HUES6 (cell line): ENCODE data around the gene SFMBT2.

Experiments
- H3K27ac ChIP-seq: 2 replicates; pipeline ENCODE4 v1.7.0; 2013; ENCODE audit warnings: low read depth, mild to moderate bottlenecking, low read length, inconsistent platforms
- H3K27me3 ChIP-seq: 2 replicates; pipeline ENCODE4 v1.6.1; 2013; ENCODE audit warnings: low read length; ENCODE audit not compliant: control insufficient read depth, insufficient read depth
- H3K36me3 ChIP-seq: 2 replicates; pipeline ENCODE4 v1.6.1; 2013; ENCODE audit warnings: low read length; ENCODE audit not compliant: control insufficient read depth, insufficient read depth
- H3K4me1 ChIP-seq: 2 replicates; pipeline ENCODE4 v1.6.1; 2013; ENCODE audit warnings: low read length; ENCODE audit not compliant: control insufficient read depth, insufficient read depth
- H3K4me3 ChIP-seq: 2 replicates; pipeline ENCODE4 v1.5.1; 2013; ENCODE audit warnings: low read depth, low read length
- H3K9ac ChIP-seq: one replicate; pipeline ENCODE4 v1.6.1; 2013; ENCODE audit warnings: mild to moderate bottlenecking, low read length
- H3K9me3 ChIP-seq: 2 replicates; pipeline ENCODE4 v1.6.1; 2013; ENCODE audit warnings: low read depth, low read length; ENCODE audit not compliant: control insufficient read depth, insufficient read depth

SFMBT2 gene

GRCh38 chr10:7133278-7133677 is 277.6 kb downstream of the SFMBT2 start:
- no peaks in the 10 kb centered on the region for H3K4me1 ChIP-seq
- 0 out of 2 replicates have a peak, but pooled peaks cover 3% of the 10 kb centered on the region for H3K9me3 ChIP-seq
- no peak overlapping the region for H3K9ac ChIP-seq
- no peaks in the 10 kb centered on the region for H3K36me3 ChIP-seq
- no peaks in the 10 kb centered on the region; the same call in 1 of the 2 replicates for H3K27me3 ChIP-seq
- H3K4me3 ChIP-seq, result no peak overlapping the region
- H3K27ac ChIP-seq, result no peak overlapping the region

- Histone ChIP-seq H3K36me3 (no peaks in the 10 kb centered on the region), H3K4me1 (no peaks in the 10 kb centered on the region), H3K27me3 (no peaks in the 10 kb centered on the region), H3K27ac (no peak overlapping the region), H3K4me3 (no peak overlapping the region), H3K9me3 (0 out of 2 replicates have a peak, but pooled peaks cover 3% of the 10 kb centered on the region), H3K9ac (no peak overlapping the region)
Observed at GRCh38 chr10:7130191-7130911, 280.5 kb downstream of the SFMBT2 start.

GRCh38 chr10:7123774-7124173 is 287.1 kb downstream of the SFMBT2 start:
- H3K36me3 ChIP-seq, result no peaks in the 10 kb centered on the region
- H3K27ac ChIP-seq, result no peak overlapping the region
- no peaks in the 10 kb centered on the region for H3K27me3 ChIP-seq
- no peaks in the 10 kb centered on the region for H3K4me1 ChIP-seq
- H3K9ac ChIP-seq, result no peak overlapping the region
- no peaks in the 10 kb centered on the region for H3K9me3 ChIP-seq
- no peak overlapping the region for H3K4me3 ChIP-seq

- no peak overlapping the region for H3K9ac ChIP-seq
- no peaks in the 10 kb centered on the region for H3K9me3 ChIP-seq
- no peak overlapping the region for H3K27ac ChIP-seq
Observed at GRCh38 chr10:7122561-7122960, 288.3 kb downstream of the SFMBT2 start.

GRCh38 chr10:7121154-7121797 is 289.6 kb downstream of the SFMBT2 start:
- no peaks in the 10 kb centered on the region for H3K27me3 ChIP-seq
- no peaks in the 10 kb centered on the region for H3K36me3 ChIP-seq
- no peak overlapping the region for H3K27ac ChIP-seq
- H3K4me1 ChIP-seq, result no peaks in the 10 kb centered on the region
- no peaks in the 10 kb centered on the region for H3K9me3 ChIP-seq
- H3K9ac ChIP-seq, result no peak overlapping the region
- H3K4me3 ChIP-seq, result no peak overlapping the region

More at GRCh38 chr10:7122561-7122960, 288.3 kb downstream of the SFMBT2 start:
- H3K4me1 ChIP-seq, result no peaks in the 10 kb centered on the region
- no peak overlapping the region for H3K4me3 ChIP-seq
- no peaks in the 10 kb centered on the region for H3K36me3 ChIP-seq
- H3K27me3 ChIP-seq, result no peaks in the 10 kb centered on the region

- H3K36me3 ChIP-seq, result no peaks in the 10 kb centered on the region
- no peaks in the 10 kb centered on the region for H3K9me3 ChIP-seq
- H3K9ac ChIP-seq, result no peak overlapping the region
- H3K4me3 ChIP-seq, result no peak overlapping the region
- no peak overlapping the region for H3K27ac ChIP-seq
- H3K27me3 ChIP-seq, result no peaks in the 10 kb centered on the region
- no peaks in the 10 kb centered on the region for H3K4me1 ChIP-seq
Observed at GRCh38 chr10:7119325-7120015, 291.4 kb downstream of the SFMBT2 start.

GRCh38 chr10:7117806-7118674 is 292.8 kb downstream of the SFMBT2 start:
- no peaks in the 10 kb centered on the region for H3K9me3 ChIP-seq

GRCh38 chr10:7117177-7117799 is 293.5 kb downstream of the SFMBT2 start:
- Histone ChIP-seq H3K36me3 (no peaks in the 10 kb centered on the region), H3K4me3 (no peak overlapping the region), H3K9me3 (no peaks in the 10 kb centered on the region), H3K4me1 (no peaks in the 10 kb centered on the region), H3K9ac (no peak overlapping the region), H3K27me3 (no peaks in the 10 kb centered on the region), H3K27ac (no peak overlapping the region)

More at GRCh38 chr10:7117806-7118674, 292.8 kb downstream of the SFMBT2 start:
- no peak overlapping the region for H3K27ac ChIP-seq
- H3K9ac ChIP-seq, result no peak overlapping the region
- no peaks in the 10 kb centered on the region for H3K36me3 ChIP-seq
- no peak overlapping the region for H3K4me3 ChIP-seq
- H3K4me1 ChIP-seq, result no peaks in the 10 kb centered on the region
- H3K27me3 ChIP-seq, result no peaks in the 10 kb centered on the region

- H3K27me3 ChIP-seq, result no peaks in the 10 kb centered on the region
- H3K9ac ChIP-seq, result no peak overlapping the region
- H3K4me3 ChIP-seq, result no peak overlapping the region
- H3K9me3 ChIP-seq, result 0 out of 2 replicates have a peak, but pooled peaks cover 5% of the 10 kb centered on the region
- no peaks in the 10 kb centered on the region for H3K36me3 ChIP-seq
- H3K27ac ChIP-seq, result no peak overlapping the region
- no peaks in the 10 kb centered on the region for H3K4me1 ChIP-seq
Observed at GRCh38 chr10:7111561-7111960, 299.3 kb downstream of the SFMBT2 start.

GRCh38 chr10:7111089-7111488 is 299.7 kb downstream of the SFMBT2 start:
- Histone ChIP-seq H3K4me3 (no peak overlapping the region), H3K9ac (no peak overlapping the region), H3K36me3 (no peaks in the 10 kb centered on the region), H3K27ac (no peak overlapping the region), H3K9me3 (0 out of 2 replicates have a peak, but pooled peaks cover 5% of the 10 kb centered on the region), H3K27me3 (no peaks in the 10 kb centered on the region), H3K4me1 (no peaks in the 10 kb centered on the region)
